NCI-H1694 treated with DMSO at 0.1 percent for 48 hours (cell line): ENCODE measurements around the gene ZSCAN5A.
"Not testable (repeated sequence)": the region's sequence is repeated elsewhere in the genome, so short reads cannot be mapped to it uniquely, and the experiment has no call there.

ENCODE experiments used
- DNase-seq: peaks from one replicate; lab custom pipeline; 2025; lab: John Stamatoyannopoulos, UW

The ZSCAN5A gene

DNA sequence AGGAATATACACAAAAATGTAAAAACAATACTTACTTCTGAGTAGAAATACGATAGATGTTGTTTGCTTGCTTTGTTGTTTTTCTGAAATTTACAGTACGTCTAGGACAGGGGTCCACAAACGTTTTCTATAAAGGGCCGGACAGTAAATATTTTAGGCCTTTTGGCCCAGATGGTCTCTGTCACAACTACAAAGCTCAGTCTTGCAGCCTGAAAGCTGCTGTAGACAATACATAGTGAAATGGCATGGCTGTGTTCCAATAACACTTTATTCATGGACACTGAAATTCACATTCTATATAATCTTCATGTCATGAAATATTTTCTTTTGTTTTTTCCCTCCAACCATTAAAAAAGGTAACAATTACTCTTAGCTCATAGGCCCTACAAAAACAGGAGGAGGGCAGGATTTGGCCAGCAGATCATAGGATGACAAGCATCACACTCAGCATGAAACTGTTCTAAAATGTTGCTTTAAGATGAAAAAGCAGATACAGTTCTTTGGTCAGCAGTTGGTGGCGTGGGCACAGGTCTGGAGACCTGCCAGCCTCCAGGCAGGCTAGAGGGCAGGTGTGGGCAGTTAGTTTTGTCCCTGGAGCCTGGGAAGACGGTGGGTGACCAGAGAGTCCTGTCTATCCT lies 42.4 kb downstream of the ZSCAN5A start, which contains the start of gene EDDM13:
TSS of gene EDDM13 (plus strand) at position 588 of the 638 bp plus-strand sequence. CDS start 87 bp downstream, outside the sequence.
- DNase-seq: no peak

DNA sequence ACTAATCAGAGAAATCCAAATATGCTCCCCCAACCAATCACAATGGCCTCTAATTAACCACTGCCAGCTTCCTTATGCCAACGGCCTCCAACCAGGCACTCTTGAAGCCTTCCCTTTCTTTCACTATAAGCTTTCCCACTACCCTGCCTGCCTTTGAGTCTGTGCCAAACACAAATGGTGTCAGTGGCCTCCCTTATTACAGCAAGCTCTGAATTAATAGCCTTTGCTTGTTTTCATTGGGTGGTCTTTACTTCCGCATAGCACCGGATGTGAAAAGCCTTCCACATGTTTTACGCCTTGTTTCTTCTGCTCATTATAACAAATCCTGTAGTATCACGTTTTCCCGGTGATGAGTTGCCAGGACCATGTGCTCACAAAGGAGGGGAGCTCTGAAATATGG lies 43.5 kb downstream of the ZSCAN5A start:
- no peak for DNase-seq

DNA sequence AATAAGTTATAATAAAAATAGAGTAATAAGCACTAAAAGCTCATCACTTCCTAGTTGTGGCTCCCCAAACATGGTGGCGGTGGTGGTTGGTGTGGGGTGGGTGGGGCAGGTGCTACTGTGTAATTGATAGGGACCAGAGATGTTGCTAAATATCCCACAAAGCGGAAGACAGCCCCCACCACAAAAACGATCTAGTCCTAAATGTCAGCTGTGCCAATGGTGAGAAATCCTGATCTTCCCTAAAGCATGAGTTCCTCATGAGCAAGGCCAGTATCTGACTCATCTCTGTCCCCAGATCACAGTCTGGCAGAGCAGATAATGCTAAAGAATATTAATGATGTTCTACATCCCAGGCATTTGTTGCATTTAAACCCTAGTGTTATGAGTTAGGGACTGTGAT lies 44.0 kb downstream of the ZSCAN5A start:
- DNase-seq: no peak

DNA sequence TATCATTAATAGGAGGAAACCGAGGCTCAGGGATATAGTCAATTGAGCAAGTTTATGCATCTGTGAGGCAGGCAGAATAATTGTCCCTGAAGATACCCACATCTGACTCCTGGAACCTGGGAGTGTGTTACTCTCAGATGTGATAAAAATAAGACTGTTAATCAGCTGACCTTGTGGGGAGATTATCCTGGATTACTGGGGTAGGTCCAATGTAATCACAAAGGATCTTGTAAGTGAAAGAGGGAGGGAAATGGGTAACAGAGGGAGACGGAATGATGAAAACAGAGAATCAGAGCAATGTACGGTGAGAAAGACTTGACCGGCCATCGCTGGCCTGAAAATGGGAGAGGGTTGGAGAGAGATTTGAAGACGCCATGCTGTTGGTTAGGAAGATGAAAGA lies 45.3 kb downstream of the ZSCAN5A start:
- no peak for DNase-seq

DNA sequence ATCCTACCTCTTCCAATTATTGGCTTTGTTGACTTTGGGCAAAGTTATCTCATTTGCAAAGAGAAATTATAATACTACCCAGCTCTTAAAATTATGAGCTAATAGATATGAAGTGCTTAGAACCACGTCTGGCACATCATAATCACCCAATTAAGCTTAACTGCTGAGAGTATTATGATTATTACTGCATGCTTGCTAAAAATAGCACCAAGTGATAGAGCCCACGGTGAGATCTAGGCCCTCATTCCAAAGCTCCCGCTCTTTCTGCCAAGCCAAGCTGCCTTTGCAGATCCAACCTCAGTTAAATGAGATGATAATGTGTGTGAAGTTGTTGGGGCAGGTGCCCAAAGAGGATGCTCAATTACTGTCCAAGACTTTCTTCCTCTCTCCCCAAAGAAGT lies 48.6 kb downstream of the ZSCAN5A start:
- DNase-seq: no peak

DNA sequence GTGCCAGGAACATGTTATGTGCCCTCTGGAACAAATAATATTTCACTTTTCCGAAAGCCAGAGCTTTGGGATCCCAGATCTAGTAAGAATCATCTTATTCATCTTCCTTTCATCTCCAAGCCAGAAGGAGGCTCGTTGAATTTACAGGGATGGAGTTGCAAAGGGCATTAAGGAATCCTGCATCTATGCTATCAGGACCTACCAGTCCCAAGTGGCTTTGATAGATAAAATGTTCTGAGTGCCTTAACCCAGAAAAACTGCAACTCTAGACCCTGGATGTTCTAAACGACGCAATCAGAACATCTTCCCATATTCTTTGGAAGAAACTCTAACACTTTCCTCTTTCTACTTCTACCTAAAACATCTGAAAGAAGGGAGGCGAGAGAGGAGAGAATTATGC lies 51.3 kb downstream of the ZSCAN5A start:
- no peak for DNase-seq

DNA sequence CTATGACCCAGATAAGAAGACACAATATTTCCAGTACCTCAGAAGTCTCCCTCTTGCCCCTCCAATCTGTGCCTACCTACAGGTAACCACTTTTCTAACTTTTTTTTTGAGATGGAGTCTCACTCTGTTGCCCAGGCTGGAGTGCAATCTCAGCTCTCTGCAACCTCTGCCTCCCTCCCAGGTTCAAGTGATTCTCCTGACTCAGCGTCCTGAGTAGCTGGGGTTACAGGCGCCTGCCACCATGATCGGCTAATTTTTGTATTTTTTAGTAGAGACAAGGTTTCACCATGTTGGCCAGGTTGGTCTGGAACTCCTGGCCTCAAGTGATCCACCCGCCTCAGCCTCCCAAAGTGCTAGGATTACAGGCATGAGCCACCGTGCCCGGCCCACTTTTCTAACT lies 52.7 kb downstream of the ZSCAN5A start:
- not testable (repeated sequence) for DNase-seq

DNA sequence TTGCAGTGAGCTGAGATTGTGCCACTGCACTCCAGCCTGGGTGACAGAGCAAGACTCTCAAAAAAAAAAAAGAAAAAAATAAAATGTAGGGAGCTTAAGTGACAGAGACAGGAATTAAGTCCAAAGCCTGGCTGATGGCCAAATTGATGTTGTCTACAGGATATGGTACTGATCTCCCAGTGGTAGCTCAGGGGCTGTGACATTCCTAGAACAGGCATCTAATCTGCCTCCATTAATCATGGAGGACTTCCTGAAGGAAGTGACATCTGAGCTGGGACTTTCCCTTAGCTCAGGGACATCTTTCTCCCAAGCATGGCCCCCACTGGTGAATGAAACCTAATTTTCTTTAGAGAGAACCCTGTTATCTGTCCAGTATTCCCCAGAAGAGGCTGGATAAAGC lies 53.5 kb downstream of the ZSCAN5A start:
- no peak for DNase-seq

DNA sequence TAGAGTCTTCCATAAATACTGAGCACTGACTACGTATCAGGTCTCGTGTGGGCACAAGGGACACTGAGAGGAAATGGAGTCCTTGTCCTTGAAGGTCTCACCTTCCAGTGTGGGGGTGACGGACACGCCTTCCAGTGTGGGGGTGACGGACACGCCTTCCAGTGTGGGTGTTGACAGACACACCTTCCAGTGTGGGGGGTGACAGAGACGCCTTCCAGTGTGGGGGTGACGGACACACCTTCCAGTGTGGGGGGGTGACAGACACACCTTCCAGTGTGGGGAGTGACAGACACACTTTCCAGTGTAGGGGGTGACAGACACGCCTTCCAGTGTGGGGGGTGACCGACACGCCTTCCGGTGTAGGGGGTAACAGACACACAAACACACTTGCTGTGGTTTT lies 56.4 kb downstream of the ZSCAN5A start:
- no peak for DNase-seq

DNA sequence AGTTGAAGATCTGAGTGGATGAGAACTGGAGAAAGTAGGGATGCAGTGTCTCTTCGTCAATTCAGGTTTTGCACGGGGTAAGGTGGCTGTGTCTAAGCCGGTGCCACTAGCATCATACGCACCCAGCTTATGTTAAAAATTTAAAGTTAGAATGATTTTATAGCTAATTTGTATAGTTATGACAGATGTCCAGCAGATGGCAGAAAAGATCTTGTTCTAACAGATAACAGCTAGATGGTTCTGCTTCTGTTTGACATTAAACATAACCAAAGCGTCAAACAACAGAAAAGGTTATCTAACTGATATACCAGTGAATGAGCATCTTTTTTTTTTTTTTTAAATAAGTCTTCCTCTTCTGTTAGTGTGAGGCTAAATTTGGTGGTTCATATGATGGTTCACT lies 60.9 kb downstream of the ZSCAN5A start:
- DNase-seq: peak; percentile 65

DNA sequence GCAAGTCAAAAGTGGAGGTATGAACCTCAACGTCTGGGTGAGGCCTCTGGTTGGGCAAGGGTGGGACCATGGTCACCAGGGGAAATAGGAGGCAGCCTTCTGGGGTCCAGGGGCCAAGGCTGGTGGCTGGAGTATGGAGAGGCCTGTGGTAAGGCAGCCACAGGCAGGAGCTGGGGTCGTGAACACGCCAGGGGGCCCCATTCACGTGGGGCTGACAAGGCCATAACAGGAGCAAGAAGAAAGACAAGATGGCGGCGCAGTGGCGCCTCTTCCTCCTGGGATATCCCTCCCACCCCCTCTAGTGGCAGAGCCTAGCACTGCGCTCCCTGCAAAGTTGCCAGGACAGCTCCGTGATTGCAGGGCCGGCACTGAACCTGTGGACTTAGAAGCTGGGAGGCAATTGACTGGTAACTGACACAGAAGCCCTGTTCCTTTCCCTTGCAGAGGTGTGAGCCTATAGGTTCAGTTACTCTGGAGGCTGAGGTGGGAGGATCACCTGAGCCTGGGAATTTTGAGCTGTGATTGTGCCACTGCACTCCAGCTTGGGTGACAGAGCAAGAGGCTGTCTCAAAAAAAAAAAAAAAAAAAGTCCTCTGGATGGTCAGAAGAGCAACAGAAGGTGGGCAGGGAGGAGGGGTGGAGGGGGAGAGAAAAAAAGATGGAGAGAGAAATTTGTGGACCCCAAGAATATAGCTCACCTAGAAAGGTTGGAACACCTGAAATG lies 61.8 kb downstream of the ZSCAN5A start:
- peak; percentile 8 for DNase-seq

DNA sequence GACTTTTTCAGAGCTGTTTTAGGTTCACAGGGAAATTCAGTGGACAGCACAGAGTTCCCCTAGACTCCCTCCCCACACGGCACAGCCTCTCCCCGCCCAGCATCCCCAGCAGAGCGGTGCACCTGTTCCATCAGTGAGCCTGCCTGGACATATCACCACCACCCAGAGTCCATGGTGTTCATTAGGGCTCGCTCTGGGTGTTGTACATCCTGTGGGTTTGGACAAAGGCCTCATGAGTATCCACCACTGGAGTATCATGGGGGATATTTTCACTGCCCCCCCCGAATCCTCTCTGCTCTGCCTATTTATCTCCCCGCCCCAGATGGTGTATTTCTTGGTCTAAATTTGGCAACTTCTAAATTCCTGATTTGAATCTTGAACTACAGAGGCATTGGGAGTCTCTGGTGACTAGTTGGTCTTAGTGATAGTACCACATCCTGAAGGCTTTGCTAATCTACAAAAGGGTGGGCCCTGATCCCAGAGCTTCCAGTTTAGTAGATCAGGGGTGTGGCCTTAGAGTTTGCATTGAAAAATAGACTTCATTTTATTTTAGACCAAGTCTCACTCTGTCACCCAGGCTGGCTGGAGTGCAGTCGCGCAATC lies 65.8 kb downstream of the ZSCAN5A start:
- DNase-seq: not testable (repeated sequence)

DNA sequence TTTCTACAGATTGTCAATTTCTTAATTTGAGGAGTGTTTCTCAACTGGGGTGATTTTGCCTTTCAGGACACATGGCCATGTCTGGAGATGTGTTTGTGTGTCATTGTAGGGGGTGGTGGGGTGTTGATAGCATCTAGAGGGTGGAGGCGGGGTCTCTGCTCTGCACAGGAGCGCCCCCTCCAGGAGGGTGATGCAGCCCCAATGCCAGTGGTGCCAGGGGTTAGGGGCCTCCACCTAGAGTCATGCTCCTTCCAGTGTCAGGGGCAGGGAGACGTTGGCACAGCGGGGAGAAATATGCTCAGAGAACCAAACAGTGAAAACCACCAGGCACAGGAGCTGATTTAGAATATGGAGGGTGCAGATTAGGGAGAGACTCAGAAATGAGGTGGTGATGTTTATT lies 68.9 kb downstream of the ZSCAN5A start:
- not testable (repeated sequence) for DNase-seq

DNA sequence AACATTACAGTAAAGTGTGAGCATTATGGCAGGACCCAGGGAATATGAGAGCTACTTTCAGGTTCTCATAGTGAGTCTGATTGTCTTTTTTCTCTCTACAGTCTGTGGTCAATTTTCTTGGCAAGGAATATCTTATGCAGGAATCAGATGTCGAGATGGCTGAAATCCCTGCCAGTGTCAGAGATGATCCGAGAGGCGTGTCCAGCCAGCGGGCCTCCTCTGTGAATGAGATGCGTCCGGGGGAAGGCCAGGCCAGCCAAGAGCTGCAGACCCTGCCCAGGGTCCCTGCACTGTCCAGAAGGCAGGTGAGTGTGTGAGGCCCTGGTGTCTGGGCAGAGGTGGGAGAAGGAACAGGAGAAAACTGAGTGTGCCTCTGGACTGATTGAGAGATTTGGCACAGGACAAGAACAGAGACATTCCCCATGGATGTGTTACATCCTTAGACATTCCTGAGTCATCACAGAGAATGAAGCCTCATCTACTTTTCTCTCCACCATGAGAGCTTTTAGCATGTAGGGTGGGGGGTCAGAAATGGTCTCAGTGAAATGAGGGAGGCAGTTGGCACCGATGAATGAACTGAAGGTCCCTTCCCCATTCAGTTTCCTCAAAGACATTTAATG lies 69.4 kb downstream of the ZSCAN5A start:
- DNase-seq: no peak

DNA sequence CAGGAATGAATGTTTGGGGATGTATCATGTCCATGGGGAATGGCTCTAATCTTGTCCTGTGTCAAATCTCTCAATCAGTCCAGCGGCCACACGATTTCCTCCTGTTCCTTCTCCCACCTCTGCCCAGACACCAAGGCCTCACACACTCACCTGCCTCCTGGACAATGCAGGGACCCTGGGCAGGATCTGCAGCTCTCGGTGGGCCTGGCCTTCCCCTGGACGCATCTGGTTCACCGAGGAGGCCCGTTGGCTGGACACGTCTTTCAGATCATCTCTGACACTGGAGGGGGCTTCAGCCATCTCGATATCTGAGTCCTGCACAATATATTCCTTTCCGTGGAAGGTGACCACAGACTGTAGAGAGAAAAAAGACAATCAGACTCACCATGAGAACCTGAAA lies 91.2 kb downstream of the ZSCAN5A start:
- DNase-seq: no peak

DNA sequence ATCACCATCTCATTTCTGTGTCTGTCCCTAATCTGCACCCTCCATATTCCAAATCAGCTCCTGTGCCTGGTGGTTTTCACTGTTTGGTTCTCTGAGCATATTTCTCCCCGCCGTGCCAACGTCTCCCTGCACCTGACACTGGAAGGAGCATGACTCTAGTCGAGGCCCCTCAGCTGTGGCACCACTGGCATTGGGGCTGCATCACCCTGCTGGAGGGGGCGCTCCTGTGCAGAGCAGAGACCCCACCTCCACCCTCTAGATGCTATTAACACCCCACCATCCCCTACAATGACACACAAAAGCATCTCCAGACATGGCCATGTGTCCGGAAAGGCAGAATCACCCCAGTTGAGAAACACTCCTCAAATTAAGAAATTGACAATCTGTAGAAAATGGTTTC lies 91.7 kb downstream of the ZSCAN5A start:
- no peak for DNase-seq

DNA sequence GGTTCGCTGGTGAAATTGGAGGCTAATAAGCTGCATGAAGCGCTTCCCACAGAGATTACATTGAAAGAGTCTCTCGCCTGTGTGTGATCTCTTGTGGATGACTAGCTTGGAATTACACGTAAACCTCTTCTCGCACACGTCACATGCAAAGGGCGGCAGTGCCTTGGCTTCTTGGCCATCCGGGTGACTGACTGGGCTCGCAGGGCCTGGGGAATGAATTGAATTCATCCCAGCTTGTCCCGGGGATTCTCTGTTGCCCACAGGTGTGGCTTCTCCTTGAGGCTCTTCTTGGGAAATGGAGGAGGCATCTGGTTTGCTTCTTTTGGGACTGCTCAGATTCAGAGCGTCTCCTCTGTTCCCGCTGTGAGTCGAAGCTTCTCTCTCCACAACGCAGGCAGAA lies 92.8 kb downstream of the ZSCAN5A start:
- no peak for DNase-seq

DNA sequence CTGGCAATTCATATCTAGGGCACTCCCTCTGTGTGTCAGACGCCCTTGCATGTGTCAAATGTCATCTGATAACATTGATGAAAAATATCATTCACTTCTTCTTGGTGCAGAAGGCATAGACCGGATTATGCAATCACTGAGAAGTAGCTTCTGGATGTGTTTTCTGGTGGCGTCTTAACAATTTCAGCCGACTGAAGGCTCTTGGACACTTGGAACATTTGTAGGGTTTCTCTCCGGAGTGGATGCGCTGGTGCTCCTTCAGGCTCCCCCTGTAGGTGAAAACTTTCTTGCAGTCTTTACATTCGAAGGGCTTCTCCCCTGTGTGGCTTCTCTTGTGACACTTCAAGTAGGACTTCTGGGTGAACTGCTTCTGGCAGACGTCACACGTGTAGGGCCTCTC lies 93.2 kb downstream of the ZSCAN5A start:
- not testable (repeated sequence) for DNase-seq

DNA sequence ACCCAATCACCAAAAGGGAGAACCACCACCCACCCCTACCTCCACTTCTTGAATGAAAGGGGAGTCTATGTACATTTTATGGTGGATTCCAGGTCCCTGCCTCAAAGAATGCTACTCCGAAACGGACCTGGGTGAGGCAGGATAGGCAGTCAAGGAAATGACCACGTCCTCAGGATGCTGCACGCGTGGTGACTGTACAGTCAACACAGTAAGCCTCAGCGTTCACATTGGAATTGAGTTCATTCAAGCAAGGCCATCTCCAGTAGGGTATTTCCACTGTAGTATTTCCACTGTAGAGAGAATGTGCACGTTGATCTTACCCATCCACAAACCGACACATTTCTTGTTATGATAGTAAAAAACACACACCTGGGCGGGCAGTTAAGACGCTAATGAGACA lies 95.7 kb downstream of the ZSCAN5A start:
- no peak for DNase-seq

DNA sequence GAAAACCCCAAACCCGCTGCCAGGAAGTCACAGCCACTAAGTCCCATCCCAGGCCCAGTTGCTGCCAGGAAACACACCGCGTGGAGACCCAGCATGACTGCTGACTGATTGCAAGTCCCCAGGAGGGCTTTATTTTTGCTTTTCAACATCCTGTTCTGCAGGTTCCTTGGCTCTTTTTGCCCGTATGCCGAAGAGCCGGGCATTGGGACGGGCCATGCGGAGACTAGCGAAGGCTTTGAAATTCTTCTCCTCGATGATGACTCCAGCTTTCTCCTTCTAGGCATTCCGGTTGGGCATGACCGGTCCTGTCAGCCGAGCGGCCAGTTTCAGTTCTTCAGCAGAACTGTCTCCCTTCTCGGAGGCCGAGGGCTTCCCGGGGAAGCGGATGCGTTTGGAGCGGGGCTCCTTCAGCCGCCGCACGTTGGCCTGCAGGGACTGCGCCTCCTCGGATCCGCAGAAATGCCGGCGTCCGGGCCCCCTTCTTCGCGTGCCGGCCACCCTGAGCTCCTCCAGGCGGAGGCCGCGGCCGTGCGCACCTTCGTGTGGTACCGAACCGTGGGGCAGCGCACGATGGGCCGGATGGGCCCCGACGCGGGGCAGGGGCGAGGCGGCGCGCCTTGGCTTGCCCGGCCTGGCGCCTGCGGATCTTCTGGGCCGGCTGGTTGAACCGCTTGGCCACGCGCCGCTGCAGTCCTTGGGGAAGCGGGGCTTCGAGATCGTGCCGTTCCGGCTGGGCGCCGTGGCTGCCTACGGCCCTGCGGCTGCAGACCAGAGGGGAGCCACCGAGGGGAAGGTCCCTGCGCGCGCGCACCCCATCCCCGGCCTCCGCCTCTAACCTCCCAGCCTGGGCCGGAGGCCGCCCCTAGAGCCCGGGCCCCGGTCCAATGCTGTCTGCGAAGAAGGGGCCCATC lies 97.3 kb downstream of the ZSCAN5A start:
- no peak for DNase-seq

DNA sequence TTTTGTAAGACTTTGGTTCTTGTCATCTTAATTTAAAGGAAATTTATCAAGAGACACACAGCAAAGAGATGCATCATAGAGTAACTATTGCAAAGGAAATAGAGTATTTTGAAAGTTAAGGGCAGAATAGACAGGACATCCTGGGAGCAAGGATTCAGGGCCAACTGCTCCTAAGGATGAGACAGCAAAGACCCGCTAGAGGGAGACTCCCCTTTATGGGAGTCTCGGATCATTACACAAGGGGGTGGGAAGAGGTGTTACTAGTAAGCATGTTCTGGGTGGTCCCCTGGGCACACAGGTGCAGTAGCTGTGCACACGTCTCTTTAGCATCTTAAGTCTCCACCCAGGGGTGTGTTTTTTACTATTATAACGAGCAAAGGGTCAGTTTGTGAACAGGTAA lies 102.9 kb downstream of the ZSCAN5A start:
- no peak for DNase-seq

DNA sequence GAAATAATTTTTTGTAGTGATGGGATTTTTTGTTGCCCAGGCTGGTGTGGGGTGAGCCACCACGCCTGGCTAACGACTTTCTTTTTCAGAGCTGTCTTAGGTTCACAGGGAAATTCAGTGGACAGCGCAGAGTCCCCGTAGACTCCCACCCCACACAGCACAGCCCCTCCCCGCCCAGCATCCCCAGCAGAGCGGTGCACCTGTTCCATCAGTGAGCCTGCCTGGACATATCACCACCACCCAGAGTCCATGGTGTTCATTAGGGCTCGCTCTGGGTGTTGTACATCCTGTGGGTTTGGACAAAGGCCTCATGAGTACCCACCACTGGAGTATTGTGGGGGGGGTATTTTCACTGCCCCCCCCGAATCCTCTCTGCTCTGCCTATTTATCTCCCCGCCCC lies 104.6 kb downstream of the ZSCAN5A start:
- DNase-seq: not testable (repeated sequence)
